Head of caudate nucleus (tissue), 42 donors: ENCODE measurements around the gene SEMA3C.

Experiments
- DNase-seq, 42 donors: peaks; one replicate each; pipeline versions ENCODE4 v3.0.0 to v3.0.0-alpha.2; 2020 to 2021; ENCODE audit warnings: mixed read lengths in 7 of 42
- intact Hi-C: fragments of 100-400 bp; cut with DNase I; formaldehyde crosslinking; loops from one replicate; pipeline ENCODE4 v1.15.0; 2022

Gene SEMA3C

DNA sequence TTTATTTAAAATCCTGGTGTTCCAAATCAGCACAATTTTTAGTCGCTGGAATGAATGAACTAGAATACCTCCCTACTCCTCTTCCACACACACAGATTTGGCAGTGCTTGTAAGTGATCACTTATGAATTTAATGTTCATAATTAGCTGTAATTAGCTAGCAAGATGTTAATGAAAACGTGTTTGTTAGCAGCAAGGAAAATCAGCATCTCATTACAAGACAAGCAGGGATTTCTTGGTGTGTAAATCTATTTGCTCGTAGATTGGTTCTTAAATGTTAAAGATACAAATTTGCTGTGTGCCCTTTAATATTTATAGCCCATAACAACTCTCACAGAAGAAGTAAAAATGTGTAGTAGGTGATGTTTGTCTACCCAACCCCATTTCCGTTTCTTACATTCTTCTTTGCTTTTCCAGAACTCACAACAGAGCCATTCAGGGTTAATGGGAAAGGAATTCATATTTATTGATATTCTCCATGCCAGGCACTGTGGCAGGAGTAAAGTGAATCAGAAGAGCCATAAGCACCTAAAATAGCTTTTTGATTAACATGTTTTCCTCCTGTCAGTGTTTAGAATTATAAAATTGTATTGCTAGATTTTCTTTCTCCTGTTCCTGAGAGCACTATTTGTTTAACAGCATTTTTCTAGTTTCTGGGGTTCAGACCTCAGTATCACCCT is 49.6 kb downstream of the SEMA3C start:
- no peak for DNase-seq
- intact Hi-C loops = no loop called here

DNA sequence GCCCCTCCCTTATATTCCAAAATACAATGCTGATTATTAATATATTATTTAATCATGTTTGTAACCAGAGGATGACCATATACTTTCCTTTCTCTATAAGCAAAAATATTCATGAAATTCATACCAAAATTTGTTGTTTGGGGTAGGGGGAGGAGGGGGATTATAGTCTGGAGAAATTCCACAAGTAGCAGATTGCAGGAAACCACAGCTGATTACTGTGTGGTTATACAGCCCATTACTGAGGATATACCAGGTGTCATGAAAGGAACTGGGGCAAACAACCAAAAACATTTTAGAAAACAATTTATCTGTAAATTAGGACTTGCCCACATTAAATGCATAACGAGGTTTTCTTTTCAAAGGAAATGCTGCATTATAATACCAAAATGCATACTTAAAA is 50.3 kb downstream of the SEMA3C start:
- no peak for DNase-seq
- intact Hi-C loops = no loop called here

DNA sequence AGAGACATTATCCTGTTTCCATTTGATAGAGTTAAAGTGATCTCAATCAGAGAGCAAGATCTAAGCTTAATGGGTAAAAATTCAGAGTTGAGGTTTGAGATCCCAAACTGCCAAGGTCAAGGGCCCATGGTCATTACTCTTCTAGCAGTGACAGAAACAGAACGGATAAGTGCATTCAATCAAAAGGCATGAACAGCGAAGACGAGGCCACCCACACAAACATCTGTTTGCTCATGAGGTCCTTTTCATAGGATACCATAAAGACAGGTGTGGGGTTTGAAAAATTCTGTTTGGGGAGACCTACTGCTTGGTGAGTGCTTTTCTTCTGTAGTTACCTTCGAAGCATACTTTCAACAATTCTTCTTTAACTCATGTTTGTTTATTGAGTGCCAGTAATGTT is 58.3 kb downstream of the SEMA3C start:
- intact Hi-C loops = no loop called here
- DNase-seq = no peak

DNA sequence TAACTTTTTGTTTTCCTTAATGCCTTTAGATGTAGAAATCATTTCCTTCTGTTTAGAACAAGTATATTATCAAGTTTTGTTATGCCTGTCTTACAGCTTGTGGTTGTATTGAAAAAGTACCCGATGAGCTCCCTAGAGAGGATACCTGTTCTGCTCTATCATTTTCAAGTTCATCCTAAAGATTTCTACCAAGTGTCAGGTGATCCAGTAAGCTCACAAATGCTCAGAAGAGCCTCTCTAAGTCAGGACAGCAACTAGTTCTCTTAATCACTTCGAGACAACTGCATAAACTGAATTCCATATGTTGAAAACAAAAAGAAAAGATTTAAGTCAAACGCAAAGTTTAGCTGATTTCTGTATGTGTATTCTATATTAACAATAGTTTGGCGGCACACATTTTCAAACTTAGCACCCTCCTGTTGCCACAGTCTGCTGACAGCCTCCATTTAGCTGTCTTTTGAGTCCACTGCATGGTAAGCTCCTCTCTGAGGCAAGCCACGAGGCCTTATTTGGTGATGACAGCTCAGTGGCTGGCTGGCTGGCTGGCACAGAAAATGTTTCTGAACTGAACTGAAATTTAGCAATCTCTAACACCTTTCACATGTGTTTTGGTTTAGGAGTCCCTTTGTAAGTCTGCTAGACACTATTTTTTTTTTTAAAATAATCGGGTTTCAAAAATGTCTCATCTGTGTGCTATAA is 59.4 kb downstream of the SEMA3C start:
- intact Hi-C loops = no loop called here
- DNase-seq = no peak

DNA sequence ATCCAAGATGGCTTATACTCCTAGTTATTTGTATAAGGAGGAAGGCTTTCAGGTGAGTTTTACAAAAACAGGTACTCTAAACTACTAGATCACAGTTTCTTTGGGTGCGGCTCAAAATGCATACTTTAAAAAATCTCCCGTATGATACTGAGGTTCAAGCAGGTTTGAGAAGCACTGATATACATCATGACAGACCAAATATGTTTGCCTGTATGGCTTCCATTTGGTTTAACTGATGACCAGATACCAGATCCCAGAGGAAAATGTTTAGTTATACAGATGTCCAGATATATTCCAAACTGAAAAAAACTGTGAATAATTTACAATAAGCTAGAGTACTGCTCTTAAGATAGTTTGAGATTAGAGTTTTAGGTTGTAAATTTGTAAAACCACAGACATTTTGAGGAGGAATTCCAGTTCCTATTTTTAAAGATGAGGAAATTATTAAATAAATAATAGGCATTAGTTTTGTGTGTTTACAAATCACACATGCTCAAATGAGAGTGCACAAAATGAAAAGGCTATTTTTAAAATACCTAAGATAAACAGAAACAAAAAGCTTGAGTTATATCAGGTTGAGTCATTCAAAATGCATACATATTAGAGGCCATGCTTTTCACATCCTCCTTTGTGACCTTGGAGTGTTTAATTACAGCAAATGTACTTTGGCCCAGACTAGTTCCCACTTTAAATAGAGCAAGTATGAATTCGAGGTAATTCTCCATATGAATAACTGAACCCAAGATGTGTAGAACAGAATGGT is 60.5 kb downstream of the SEMA3C start:
- intact Hi-C loops = no loop called here
- DNase-seq = no peak

DNA sequence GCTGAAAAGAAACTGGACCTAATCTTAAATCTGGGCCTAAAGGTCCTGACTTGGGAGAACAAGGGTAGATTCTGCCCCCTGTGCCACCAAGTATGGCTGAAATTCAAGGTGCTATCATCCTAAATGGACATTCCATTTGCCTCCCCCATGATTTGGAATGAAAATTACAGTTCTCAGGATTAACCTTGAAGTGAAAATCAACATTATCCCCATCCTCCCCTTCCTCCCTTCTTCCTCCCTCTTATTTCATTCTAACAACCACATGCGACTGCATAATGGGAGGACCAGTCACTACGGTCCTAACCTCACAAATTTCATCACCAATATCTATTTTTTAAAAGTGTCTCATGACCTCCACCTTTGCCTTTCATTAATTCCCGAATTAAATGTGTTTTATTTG is 62.1 kb downstream of the SEMA3C start:
- no peak for DNase-seq
- intact Hi-C loops = no loop called here

DNA sequence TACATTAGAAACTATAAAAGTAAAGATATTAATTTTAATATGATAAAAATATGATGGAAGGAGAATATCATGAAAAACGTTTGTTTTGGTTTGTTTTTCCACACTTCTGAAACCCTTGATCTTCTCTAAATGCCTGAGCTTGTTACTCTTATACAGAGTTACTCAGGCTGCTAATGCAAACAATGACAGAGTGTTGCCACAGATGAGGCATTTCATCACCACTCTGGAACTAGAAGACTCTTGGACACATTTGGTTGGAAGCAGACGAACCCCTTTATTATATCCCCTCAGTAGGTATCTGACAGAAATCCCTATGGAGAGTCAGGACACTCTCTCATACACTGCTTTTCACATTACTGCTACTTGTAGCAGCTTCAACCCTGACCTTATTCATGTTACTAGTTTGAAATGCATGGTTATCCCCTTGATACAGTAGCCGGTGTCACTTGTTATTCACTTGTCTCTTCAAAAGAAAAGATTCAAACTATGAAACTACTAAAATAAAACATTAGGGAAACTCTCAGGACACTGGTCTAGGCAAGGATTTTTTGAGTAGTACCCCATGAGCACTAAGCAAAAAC is 66.9 kb downstream of the SEMA3C start:
- intact Hi-C loops = no loop called here
- no peak for DNase-seq

DNA sequence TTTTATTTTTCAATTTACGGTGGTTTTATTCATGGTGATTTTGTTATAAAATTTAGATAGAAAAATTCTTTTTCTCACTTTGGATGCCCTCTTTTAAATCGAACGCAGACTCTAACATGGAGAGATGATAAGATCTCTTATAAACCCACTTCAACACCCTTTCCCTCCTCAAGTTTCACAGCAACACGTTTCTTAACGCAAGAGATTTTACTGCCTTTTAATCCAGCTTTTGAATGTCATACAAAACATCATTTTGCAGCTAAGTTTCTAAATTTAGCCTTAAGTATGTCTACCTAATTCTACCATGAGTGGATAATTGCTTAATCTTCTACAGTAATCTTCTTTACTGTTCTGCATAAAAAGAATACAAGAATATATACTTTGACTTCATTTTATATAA is 70.0 kb downstream of the SEMA3C start:
- no peak for DNase-seq
- intact Hi-C loops = no loop called here

DNA sequence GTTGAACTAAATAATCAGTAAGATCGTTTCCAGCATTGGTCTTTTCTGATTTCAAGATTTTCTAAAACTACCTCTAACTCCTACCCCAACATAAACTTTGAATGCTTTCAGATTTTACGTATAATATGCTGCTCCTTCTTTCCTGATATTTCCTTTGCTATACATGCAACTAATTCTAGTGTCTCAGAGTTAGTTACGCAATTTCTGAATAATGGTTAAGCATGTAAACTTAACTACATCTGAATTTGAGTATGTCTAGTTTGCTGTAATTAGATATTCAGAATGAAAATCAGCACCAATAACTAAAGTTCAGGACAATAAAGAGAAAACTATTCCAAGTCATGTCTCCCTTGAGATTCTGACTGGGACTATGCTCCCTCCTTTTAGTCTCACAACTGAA is 71.0 kb downstream of the SEMA3C start:
- DNase-seq = no peak
- intact Hi-C loops = no loop called here

DNA sequence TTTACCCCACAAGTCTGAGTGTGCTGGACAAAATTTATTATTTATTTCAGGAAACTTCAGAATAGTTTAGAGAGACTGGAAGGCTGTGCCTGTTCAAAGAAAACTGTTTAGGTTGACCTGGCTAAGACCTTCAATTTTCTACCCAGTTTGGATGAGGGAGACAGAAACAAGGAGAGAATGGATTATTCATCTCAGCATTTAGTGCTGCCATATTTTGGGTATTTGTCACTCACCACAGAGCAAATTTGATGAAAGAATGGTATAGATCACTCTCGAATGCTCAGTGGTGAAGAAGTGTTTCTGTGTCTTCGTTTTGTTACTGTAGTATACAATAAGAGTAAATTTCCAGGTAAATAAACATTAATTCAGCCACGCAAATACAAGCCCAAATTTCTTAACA is 71.8 kb downstream of the SEMA3C start:
- DNase-seq = no peak
- intact Hi-C loops = no loop called here

DNA sequence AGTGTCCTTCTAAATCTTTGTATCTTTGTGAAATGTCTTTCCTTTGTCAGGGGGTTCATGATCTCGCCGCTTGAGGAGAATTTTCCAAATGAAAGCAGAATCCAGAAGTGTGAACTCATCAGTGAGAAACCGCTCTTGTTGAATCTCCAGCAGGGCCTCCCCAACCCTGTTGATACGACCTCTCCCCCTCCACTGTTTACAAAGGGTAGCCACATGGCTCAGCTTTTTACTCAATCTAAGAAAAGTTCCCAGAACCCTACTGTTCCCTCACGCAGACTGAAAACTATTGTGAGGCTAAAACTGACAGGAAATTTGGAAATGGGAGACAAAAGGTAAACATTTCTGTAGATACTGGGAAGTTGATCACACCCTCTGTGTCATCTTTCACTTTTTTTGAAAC is 73.9 kb downstream of the SEMA3C start:
- intact Hi-C loops = no loop called here
- no peak for DNase-seq

DNA sequence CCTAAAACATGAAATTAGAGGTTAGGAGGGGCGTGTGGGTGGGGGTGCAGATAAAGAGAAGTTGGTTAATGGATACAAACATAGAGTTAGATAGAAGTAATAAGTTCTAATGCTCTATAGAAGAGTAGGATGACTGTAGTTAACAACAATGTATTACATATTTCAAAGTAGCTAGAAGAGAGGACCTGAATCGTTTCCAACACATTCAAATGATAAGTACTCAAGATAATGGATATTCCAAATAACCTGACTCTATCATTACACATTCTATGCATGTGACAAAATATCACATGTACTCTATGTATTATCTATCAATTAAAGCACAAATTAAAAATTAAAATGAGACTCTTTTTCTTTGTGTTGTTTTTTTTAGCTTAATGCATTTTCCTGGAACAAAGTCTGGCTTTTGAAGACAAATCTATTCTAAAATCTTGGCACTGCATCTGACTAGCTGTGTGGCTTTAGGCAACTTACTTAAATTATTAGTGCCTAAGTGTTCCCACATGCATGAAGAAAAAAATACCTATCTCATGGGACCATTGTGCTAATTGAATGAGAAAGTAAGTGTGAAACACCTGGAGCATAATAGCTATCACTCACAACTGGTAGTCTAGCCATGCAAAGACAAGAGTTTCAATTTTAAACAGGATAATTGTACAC is 75.7 kb downstream of the SEMA3C start:
- no peak for DNase-seq

DNA sequence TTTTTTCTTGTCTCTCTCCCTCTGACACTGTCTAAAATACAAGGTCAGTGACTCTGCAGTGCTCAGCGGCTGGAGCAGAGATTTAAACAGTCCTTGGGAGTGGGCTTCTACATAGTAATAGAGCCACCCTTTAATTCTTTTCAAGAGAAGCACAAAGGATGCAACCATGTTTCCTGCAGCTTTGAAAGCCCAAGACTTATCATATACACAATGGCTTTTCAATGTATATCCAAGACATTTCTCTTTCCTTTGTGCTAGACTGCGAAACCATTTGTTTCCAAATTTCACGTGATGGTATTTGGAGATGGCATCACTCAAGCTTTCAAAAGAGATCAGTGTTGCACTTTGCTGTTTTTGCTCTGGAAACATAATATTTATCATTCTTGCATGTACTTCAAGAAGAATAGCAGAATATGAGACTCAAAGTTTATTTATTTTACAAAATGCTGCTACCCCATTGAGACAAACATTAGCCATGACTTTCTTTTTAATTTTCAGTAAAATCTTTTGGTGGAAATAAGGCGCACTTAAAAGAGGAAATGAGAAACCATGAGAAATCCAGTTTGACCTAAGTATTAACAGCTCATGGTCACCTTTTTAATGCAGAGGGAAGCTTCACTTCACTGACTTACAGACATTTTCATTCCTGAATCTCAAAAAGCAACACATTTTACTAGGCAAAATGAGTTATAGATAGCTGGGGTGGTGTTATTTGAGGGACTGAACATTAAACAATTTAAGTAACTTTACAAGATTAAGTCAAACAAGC is 76.6 kb downstream of the SEMA3C start:
- intact Hi-C loops = no loop called here
- DNase-seq = no peak

More for the DNA sequence above, 75.7 kb downstream of the SEMA3C start:
- intact Hi-C loops = no loop called here

DNA sequence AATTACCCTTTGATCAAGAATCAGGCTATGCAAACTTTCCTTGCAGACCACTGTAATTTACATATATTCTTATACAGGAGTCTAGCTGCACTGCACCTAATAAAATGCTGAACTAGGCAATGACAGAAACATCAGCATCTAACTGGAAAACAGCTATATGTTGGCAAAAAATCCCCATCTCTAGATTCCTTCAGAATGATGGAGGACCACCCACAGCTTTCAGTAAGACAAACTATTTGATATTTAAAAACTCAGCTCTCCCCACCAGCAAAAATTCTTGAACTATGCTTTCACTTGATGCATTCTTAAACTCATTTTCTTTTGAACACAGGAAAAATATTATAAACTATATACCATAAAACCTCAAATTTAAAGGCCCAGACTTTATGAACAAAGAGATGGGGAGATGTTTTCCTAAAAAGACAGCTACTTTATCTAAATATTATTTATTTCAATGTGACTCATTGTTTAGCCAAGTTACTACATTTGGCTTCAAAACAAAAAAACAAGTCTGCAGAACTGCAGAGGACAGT is 77.4 kb downstream of the SEMA3C start:
- no peak for DNase-seq
- intact Hi-C loops = no loop called here

DNA sequence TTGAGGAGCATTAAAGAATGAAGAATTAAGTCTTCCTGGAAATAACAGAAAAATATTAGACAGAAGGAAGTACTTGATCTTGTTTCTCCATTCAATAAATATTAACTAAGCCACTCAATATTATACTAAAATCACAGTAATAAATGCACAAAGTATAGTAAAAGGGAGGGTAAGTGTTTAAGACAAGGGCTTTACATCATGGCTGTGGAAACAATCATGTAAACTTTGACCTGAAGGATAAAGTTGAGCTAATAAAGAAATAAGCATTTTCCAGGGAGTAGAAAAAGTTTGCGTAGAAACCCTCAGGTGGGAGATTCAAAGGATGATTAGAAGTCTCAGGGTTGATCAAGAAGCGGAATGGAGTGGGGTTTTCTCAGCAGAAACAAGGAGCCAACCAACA is 78.2 kb downstream of the SEMA3C start:
- no peak for DNase-seq
- intact Hi-C loops = no loop called here

DNA sequence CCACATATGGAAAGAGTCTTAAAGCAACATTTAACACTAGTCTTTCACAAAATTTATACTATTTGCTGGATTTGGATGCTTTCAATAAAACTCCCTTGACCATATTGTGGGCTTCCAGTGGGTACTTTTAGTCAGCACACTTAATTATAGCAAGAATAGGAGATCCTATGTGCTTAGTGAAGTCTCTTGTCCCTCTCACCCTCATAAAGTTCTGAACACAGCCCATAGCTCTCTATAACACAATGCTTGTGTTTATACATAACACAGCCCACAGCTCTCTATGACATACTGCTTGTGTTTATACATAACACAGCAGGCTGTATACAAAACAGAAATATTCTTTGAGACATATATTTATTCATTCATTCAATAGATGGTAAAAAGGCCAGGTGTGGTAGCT is 79.0 kb downstream of the SEMA3C start:
- intact Hi-C loops = no loop called here
- DNase-seq = no peak

DNA sequence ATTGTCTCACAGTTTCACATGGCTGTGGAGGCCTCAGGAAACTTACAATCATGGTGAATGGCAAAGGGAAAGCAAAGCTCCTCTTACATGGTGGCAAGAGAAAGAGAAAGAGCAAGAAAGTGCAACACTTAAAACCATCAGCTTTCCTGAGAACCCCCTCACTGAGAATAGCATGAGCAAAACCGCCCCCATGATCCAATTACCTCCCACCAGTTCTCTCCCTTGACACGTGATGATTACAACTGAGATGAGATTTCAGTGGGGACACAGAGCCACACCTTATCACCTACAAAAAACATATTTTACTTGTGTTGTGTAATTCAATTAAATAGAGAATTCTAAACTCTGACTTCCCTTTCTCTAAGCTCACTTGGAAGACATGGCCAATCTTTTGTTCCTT is 80.2 kb downstream of the SEMA3C start:
- DNase-seq = peak in 25 of 42 donors; percentile 12 to 73 (median 30)
- intact Hi-C loops = no loop called here

DNA sequence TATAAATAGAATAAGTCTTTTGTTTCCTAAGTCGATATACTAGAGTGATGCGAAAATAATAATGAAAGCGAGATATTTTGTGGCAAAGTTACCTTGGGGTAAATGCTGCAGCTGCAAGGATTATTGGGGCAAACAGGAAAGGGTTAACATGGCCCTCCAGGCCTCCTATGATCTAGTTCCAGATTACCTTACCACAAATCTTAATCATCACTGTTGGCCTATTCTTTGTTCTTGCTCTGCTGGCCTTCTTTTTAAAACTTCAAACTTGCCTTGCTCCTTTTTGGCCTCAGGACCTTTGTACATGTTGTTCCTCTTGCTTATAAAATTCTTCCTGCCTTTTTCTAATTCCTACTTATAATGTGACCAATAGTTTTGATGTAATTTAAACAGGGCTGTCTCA is 81.5 kb downstream of the SEMA3C start:
- DNase-seq = no peak
- intact Hi-C loops = no loop called here

DNA sequence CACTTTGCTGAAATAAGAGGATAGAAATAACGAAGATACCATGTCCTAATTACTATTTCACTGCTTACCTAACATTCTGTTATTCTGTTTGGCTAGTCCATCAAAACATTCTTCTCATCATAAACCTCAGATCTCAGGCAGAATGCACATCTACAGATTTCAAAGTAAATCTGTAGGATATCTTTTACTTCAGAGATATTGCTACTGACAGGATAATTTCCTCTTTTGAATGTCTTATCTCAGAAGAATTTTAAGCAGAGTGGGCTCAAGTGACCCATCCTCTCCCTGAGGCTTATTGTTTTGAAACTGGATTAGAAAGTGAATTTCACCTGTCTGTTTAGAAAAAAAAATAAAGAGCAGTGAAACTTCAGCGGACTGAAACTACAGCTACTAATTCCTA is 83.6 kb downstream of the SEMA3C start:
- intact Hi-C loops = no loop called here
- no peak for DNase-seq
